Stomach (tissue), 4 donors: ENCODE data around the gene WT1.

ENCODE experiments used
- POLR2A ChIP-seq, 4 donors: fragments of 450-650 bp; IDR thresholded peaks; one replicate each; pipeline ENCODE4 v1.6.1; 2016; ENCODE audit warnings: antibody characterized with exemption in 4 of 4, control low read depth in 2 of 4, mild to moderate bottlenecking in 1 of 4, moderate library complexity in 1 of 4
- POLR2AphosphoS5 ChIP-seq, 3 donors: sonication (generic); formaldehyde crosslinking; IDR thresholded peaks; one replicate each; pipeline ENCODE4 v1.6.1; 2016; ENCODE audit warnings: antibody characterized with exemption in 3 of 3
- TF ChIP-seq, protein P1 (sequence below), 7 experiments: fragments of 450-650 bp in 4 of 7; fragments of 200-600 bp in 3 of 7; sonication (generic) in 3 of 7; IDR thresholded peaks; one replicate each; pipeline ENCODE4 v1.5.1; 2016 to 2019; ENCODE audit warnings: antibody characterized with exemption in 7 of 7, control low read depth in 2 of 7, mild to moderate bottlenecking in 1 of 7

DNA sequence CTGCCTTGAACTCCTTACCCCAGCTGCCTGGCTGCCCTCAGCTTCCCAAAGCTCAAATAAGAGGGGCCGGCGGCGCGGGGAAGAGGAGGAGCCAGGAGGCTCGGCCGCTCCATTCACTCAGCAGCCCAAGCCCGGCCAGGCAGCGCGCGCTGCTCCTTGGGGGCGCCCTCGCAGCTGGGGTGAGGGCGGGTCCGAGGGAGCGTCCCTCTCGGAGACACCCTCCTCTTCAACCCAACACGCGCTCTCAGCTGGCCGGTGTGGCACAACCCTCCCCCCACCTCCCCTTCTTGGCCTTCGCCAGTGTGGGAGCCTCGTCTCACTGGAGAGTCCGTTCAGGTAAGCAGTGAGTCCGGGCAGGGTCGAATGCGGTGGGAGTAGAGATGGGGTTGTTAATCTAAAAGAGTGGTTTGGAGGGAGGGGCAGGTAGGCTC lies at the start of gene WT1:
- TF ChIP-seq, protein P1, sequence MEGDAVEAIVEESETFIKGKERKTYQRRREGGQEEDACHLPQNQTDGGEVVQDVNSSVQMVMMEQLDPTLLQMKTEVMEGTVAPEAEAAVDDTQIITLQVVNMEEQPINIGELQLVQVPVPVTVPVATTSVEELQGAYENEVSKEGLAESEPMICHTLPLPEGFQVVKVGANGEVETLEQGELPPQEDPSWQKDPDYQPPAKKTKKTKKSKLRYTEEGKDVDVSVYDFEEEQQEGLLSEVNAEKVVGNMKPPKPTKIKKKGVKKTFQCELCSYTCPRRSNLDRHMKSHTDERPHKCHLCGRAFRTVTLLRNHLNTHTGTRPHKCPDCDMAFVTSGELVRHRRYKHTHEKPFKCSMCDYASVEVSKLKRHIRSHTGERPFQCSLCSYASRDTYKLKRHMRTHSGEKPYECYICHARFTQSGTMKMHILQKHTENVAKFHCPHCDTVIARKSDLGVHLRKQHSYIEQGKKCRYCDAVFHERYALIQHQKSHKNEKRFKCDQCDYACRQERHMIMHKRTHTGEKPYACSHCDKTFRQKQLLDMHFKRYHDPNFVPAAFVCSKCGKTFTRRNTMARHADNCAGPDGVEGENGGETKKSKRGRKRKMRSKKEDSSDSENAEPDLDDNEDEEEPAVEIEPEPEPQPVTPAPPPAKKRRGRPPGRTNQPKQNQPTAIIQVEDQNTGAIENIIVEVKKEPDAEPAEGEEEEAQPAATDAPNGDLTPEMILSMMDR (IDR thresholded peaks at IDR 0.05): no peak
- TF ChIP-seq POLR2A (IDR thresholded peaks at IDR 0.05): no peak
- TF ChIP-seq POLR2AphosphoS5 (IDR thresholded peaks at IDR 0.05): no peak
